IgD-negative memory B cell (primary cell): Measurements from ENCODE around the gene CSNK2A3. TPM values are rescaled to one million over a fixed set of nuclear protein-coding genes. Genes with fewer than 3 reads are reported as not detected.

Experiments used
- H3K27ac Mint-ChIP-seq, 3 donors: one replicate each; pipeline ENCODE4 v1.8.0; 2020 to 2022; ENCODE audit warnings: mild to moderate bottlenecking in 3 of 3, mixed read lengths in 3 of 3, moderate library complexity in 1 of 3
- H3K27me3 Mint-ChIP-seq: one replicate; pipeline ENCODE4 v1.8.0; 2021; ENCODE audit warnings: mixed read lengths
- H3K36me3 Mint-ChIP-seq: one replicate; pipeline ENCODE4 v1.8.0; 2020; ENCODE audit warnings: mild to moderate bottlenecking, mixed read lengths
- H3K4me1 Mint-ChIP-seq, 3 donors: one replicate each; pipeline ENCODE4 v1.8.0; 2020 to 2022; ENCODE audit warnings: mixed read lengths in 3 of 3, mild to moderate bottlenecking in 1 of 3
- H3K4me3 Mint-ChIP-seq, 4 donors: one replicate each; pipeline ENCODE4 v1.8.0; 2020 to 2022; ENCODE audit warnings: mild to moderate bottlenecking in 4 of 4, mixed read lengths in 4 of 4, moderate library complexity in 3 of 4
- H3K9me3 Mint-ChIP-seq, 3 donors: one replicate each; pipeline ENCODE4 v1.8.0; 2020 to 2021; ENCODE audit warnings: mixed read lengths in 3 of 3, mild to moderate bottlenecking in 1 of 3
- polyA plus RNA-seq: library from polyadenylated mRNA; unstranded; fragments of 300-500 nt; fragmentation: Illumina TruSeq; gene quantifications from one replicate; pipeline ENCODE4 v1.2.3, GENCODE V29; 2021

Gene CSNK2A3
- polyA plus RNA-seq, 1 donor from 2014 or later = 1.3 TPM

DNA sequence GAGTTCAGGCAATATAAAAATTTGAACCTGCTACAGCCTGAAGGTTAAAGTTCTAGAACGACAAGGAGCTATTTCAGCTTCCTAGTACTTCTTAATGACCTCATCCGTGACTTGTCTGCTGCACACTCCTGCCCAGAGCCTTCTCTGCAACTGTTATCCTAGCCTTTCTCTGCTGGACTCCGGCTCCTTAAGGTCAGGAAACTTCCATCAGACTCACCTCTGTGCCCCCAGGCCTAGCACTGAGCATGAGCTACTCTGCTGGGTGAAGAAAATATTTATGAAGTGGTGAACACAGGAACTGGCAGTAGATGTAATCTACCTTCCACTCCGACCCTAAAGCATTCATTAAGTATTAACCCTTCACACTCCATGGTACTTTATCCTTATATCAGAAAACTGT, 18.4 kb downstream of the CSNK2A3 start:
- no peaks in the 10 kb centered on the region for H3K36me3 Mint-ChIP-seq
- H3K9me3 Mint-ChIP-seq = no peaks in the 10 kb centered on the region
- peaks cover 0 to 4% (median 2%) of the 10 kb centered on the region in 3 donors for H3K4me1 Mint-ChIP-seq
- H3K27me3 Mint-ChIP-seq = peaks cover 6% of the 10 kb centered on the region
- H3K4me3 Mint-ChIP-seq = no peak overlapping the region
- no peak overlapping the region for H3K27ac Mint-ChIP-seq

DNA sequence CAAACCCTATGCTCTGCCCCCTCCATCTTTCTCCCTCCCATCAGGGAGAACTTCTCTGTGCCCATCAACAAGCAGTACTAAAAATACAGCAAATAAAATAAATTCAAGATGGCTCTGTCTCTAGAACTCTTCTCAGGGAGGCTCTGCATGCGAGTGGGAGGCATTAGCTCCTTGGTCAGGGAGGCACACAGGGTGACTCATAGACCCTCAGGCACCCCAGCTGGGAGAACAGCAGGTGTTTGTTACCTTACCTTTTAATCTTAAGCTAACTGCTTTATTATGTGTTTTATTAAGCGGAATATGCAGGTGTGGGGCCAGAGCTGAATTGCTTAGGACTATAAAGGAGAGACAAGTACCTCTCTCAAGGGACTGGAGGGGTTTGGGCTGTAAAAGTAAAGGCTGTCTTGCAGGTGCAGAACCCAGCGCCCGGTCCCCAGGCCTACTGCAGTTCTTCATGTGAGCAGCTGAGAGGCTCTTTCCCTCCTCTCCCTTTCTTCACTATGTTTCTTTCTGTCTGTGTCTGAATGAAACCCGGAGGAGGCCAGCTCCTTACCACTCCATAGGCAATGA, 20.8 kb downstream of the CSNK2A3 start:
- Mint-ChIP-seq H3K27me3 (peaks cover 1% of the 10 kb centered on the region), H3K4me1 (peaks cover 0 to 2% (median 0%) of the 10 kb centered on the region in 3 donors), H3K4me3 (no peak overlapping the region), H3K36me3 (no peaks in the 10 kb centered on the region), H3K27ac (no peak overlapping the region), H3K9me3 (no peaks in the 10 kb centered on the region)

DNA sequence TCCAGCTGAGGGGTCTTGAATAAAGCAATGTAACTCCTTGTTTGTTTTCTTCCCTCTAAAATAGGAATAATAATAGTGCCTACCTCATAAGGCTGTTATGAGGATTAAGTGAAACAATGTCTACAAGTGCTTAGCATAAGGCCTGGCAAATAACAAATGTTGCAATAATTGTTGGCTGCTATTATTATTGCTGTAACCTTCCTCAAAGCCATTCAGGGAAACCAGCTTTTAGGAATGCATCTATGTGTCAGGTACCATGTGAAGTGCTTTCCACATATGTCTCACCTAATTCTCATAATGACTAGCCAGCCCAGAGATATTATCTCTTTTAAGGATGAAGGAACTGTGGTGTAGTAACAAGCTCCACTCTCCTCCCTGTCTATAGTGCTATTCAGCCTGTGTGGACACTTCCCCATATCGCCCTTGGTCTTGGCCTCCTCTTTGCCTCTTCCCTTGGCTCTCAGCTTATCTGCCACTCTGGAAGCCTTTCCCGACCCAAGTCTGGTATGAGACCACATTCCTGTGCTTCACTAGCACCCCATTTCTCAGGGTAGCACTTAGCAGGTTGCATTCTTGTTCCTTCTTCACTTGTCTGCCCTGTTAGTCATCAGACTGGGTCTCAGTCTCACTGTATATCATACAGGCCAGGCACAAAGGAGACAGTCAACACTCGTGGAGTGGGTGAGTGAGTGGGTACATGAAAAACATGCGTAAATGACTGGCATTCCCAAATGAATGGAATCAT, 23.8 kb downstream of the CSNK2A3 start:
- H3K27me3 Mint-ChIP-seq = no peaks in the 10 kb centered on the region
- H3K4me3 Mint-ChIP-seq = no peak overlapping the region
- no peaks in the 10 kb centered on the region for H3K4me1 Mint-ChIP-seq
- no peaks in the 10 kb centered on the region for H3K9me3 Mint-ChIP-seq
- H3K27ac Mint-ChIP-seq = no peak overlapping the region
- H3K36me3 Mint-ChIP-seq = no peaks in the 10 kb centered on the region

DNA sequence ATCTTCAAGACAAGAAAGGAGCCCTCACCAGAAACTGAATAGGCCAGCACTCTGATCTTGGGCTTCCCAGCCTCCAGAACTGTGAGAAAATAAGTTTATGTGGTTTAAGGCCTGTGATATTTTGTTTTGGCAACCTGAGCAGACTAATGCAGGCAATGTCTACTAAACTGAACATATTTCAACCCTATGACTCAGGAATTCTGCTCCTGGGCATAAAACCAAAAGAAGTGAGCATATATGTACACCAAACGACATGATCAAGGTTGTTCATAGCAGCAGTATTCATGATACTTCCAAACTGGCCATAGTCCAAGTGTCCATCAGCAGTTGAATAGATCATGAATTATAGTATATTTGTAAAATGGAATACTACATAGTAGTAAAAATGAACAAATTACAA, 29.0 kb downstream of the CSNK2A3 start:
- Mint-ChIP-seq H3K4me1 (peaks cover 0 to under 1% (median 0%) of the 10 kb centered on the region in 3 donors), H3K4me3 (no peak overlapping the region), H3K27me3 (no peaks in the 10 kb centered on the region), H3K27ac (no peak overlapping the region), H3K9me3 (peaks cover 3 to 11% (median 8%) of the 10 kb centered on the region in 3 donors), H3K36me3 (no peaks in the 10 kb centered on the region)

DNA sequence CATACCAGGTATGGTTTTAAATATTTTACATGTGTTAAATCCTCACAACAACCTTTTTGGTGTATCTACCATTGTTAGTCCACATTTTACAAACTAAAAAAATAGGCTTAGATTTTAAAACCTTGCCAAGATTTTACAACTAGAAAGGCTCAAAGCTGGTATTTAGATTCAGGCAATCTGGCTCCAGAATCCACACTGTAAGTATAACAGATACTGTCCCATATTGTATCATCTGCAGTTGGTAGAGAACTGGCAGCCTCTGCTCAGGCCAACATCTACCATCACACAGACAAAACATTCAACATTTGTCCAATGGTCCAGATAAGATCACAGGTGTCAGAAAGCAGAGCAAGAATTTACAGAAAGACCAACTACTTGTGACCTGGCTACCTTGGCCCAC, 30.9 kb downstream of the CSNK2A3 start:
- Mint-ChIP-seq H3K4me3 (no peak overlapping the region), H3K27me3 (no peaks in the 10 kb centered on the region), H3K4me1 (peaks cover 0 to 5% (median 0%) of the 10 kb centered on the region in 3 donors), H3K36me3 (no peaks in the 10 kb centered on the region), H3K9me3 (peaks cover 3 to 11% (median 8%) of the 10 kb centered on the region in 3 donors), H3K27ac (no peak overlapping the region)

- Mint-ChIP-seq H3K36me3 (no peaks in the 10 kb centered on the region), H3K4me1 (peaks cover 0 to 5% (median 0%) of the 10 kb centered on the region in 3 donors), H3K27me3 (no peaks in the 10 kb centered on the region), H3K27ac (no peak overlapping the region), H3K9me3 (peaks cover 3 to 11% (median 8%) of the 10 kb centered on the region in 3 donors), H3K4me3 (no peak overlapping the region)
Observed at GRCh38 chr11:11320825-11321224, 32.2 kb downstream of the CSNK2A3 start.

DNA sequence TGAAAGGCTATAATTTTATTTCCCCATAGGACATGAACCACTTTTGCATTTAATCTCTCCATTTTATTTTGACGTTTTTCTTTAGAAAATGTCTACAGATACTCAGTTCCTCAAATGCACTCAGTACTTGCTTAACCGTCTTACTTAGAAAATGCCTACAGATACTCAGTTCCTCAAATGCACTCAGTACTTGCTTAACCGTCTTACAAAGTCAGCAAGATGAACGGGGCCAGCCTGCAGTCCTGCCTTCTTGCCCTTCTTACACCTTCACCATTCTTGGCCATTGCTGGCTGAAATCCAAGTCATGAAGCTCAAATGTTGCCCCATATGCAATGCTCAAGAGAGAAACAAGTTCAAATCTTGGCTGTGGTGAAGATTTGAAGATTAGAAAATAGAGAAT, 34.1 kb downstream of the CSNK2A3 start:
- H3K4me3 Mint-ChIP-seq = no peak overlapping the region
- H3K27me3 Mint-ChIP-seq = no peaks in the 10 kb centered on the region
- H3K9me3 Mint-ChIP-seq = peaks cover 3 to 11% (median 8%) of the 10 kb centered on the region in 3 donors
- no peak overlapping the region for H3K27ac Mint-ChIP-seq
- H3K36me3 Mint-ChIP-seq = no peaks in the 10 kb centered on the region
- peaks cover 0 to 5% (median 0%) of the 10 kb centered on the region in 3 donors for H3K4me1 Mint-ChIP-seq

GRCh38 chr11:11318461-11318860, 34.6 kb downstream of the CSNK2A3 start:
- no peak overlapping the region for H3K27ac Mint-ChIP-seq
- peaks cover 3 to 11% (median 8%) of the 10 kb centered on the region in 3 donors for H3K9me3 Mint-ChIP-seq
- H3K36me3 Mint-ChIP-seq = no peaks in the 10 kb centered on the region
- H3K4me1 Mint-ChIP-seq = peaks cover 0 to 5% (median 0%) of the 10 kb centered on the region in 3 donors
- H3K4me3 Mint-ChIP-seq = no peak overlapping the region
- H3K27me3 Mint-ChIP-seq = no peaks in the 10 kb centered on the region

- no peaks in the 10 kb centered on the region for H3K9me3 Mint-ChIP-seq
Observed at GRCh38 chr11:11316651-11317230, 36.3 kb downstream of the CSNK2A3 start.

GRCh38 chr11:11313902-11314692, 39.0 kb downstream of the CSNK2A3 start:
- Mint-ChIP-seq H3K27ac (no peak overlapping the region), H3K4me1 (peaks cover 0 to 12% (median 3%) of the 10 kb centered on the region in 3 donors), H3K36me3 (no peaks in the 10 kb centered on the region), H3K9me3 (peaks cover 0 to 6% (median 2%) of the 10 kb centered on the region in 3 donors), H3K27me3 (peaks cover 2% of the 10 kb centered on the region), H3K4me3 (no peak overlapping the region)

More at GRCh38 chr11:11316651-11317230, 36.3 kb downstream of the CSNK2A3 start:
- no peak overlapping the region for H3K4me3 Mint-ChIP-seq
- no peaks in the 10 kb centered on the region for H3K36me3 Mint-ChIP-seq
- H3K27me3 Mint-ChIP-seq = no peaks in the 10 kb centered on the region
- peaks cover 0 to 5% (median 0%) of the 10 kb centered on the region in 3 donors for H3K4me1 Mint-ChIP-seq
- no peak overlapping the region for H3K27ac Mint-ChIP-seq

DNA sequence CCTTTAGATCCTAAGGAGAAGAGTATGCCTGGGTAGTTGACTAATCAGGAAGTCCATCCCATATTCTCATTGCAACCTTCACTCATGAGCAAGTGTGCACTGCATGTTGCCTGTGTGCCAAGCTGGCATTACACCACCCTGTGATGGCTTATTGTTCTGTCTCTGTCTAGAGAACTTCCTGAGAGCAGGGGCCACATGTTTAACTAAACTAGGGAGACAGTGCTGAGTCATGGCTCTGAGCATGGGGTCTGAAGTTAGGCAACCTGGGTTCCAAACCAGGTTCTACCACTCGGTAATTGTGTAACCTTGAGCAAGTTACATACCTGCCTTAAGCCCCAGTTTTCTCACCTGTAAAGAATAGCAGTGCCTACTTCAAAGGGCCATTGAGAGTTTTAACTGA, 39.6 kb downstream of the CSNK2A3 start:
- Mint-ChIP-seq H3K27ac (no peak overlapping the region), H3K9me3 (peaks cover 0 to 6% (median 2%) of the 10 kb centered on the region in 3 donors), H3K4me3 (no peak overlapping the region), H3K36me3 (no peaks in the 10 kb centered on the region), H3K4me1 (peaks cover 0 to 8% (median 3%) of the 10 kb centered on the region in 3 donors), H3K27me3 (peaks cover 2% of the 10 kb centered on the region)

GRCh38 chr11:11312738-11313137, 40.3 kb downstream of the CSNK2A3 start:
- no peak overlapping the region for H3K27ac Mint-ChIP-seq
- H3K4me3 Mint-ChIP-seq = peak overlapping the region in 1 of 4 donors; percentile 43
- H3K4me1 Mint-ChIP-seq = peaks cover 0 to 8% (median 3%) of the 10 kb centered on the region in 3 donors
- H3K9me3 Mint-ChIP-seq = peaks cover 0 to 6% (median 2%) of the 10 kb centered on the region in 3 donors
- H3K27me3 Mint-ChIP-seq = peaks cover 2% of the 10 kb centered on the region
- no peaks in the 10 kb centered on the region for H3K36me3 Mint-ChIP-seq

DNA sequence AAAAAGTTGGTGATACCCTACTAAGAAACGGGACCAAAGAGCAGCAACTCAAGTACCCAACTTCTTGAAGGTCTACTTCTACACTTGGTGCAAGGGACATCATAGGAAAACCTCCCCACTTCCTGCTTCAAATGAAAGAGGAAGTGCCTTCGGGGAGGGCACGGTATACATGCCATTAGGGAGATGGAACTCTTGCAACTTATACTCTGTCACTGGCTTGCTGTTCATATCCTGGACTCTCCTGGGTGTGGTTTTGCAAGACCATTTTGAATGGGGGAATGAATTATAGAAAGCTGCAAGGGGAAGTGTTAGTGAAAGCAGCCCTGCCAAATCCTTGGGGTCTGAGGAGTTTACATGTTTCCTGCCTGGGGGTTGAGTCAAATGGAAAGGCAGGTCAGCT, 41.9 kb downstream of the CSNK2A3 start:
- Mint-ChIP-seq H3K4me1 (peaks cover 0 to 8% (median 3%) of the 10 kb centered on the region in 3 donors), H3K36me3 (no peaks in the 10 kb centered on the region), H3K27me3 (peaks cover 2% of the 10 kb centered on the region), H3K27ac (no peak overlapping the region), H3K9me3 (peaks cover 0 to 6% (median 2%) of the 10 kb centered on the region in 3 donors), H3K4me3 (peak overlapping the region in 1 of 4 donors; percentile 71)

GRCh38 chr11:11309906-11310305, 43.1 kb downstream of the CSNK2A3 start:
- H3K4me1 Mint-ChIP-seq = peaks cover 0 to 8% (median 3%) of the 10 kb centered on the region in 3 donors
- H3K9me3 Mint-ChIP-seq = peaks cover 0 to 6% (median 2%) of the 10 kb centered on the region in 3 donors
- H3K36me3 Mint-ChIP-seq = no peaks in the 10 kb centered on the region
- H3K27me3 Mint-ChIP-seq = peaks cover 2% of the 10 kb centered on the region
- no peak overlapping the region for H3K4me3 Mint-ChIP-seq
- H3K27ac Mint-ChIP-seq = no peak overlapping the region

GRCh38 chr11:11308249-11308648, 44.8 kb downstream of the CSNK2A3 start:
- H3K4me1 Mint-ChIP-seq = peaks cover 0 to 8% (median 3%) of the 10 kb centered on the region in 3 donors
- no peak overlapping the region for H3K27ac Mint-ChIP-seq
- H3K9me3 Mint-ChIP-seq = peaks cover 0 to 6% (median 2%) of the 10 kb centered on the region in 3 donors
- H3K36me3 Mint-ChIP-seq = no peaks in the 10 kb centered on the region
- H3K4me3 Mint-ChIP-seq = no peak overlapping the region
- peaks cover 2% of the 10 kb centered on the region for H3K27me3 Mint-ChIP-seq
